B cell (primary cell): ENCODE results near the gene RASL10A. TPM values are rescaled to one million over a fixed set of nuclear protein-coding genes. Genes with fewer than 3 reads are reported as not detected.

Experiments used
- ATAC-seq: fragments of 200-7000 bp; cut with Tn5 transposase; one replicate; pipeline ENCODE4 v1.10.0; 2021; ENCODE audit warnings: low read depth, mild to moderate bottlenecking, moderate number of reproducible peaks, moderate library complexity
- CTCF ChIA-PET: fragments of 350-600 bp; sonication (Branson Sonifier 250); formaldehyde crosslinking; loops from one replicate; lab custom pipeline; 2021; ENCODE audit warnings: antibody characterized with exemption, inconsistent platforms; lab: Charles Lee
- POLR2A ChIA-PET: fragments of 350-600 bp; sonication (Branson Sonifier 250); formaldehyde crosslinking; loops from one replicate; lab custom pipeline; 2021; ENCODE audit warnings: antibody characterized with exemption; lab: Charles Lee
- DNase-seq: peaks from one replicate; pipeline ENCODE4 v3.0.0; 2013
- H2AFZ ChIP-seq: 2 replicates; pipeline ENCODE4 v1.6.1; 2012; ENCODE audit warnings: mild to moderate bottlenecking, low read depth, low read length; ENCODE audit not compliant: insufficient read depth, poor library complexity, severe bottlenecking
- H3K27ac ChIP-seq, 2 donors: 1 replicate in 1 of 2; 2 replicates in 1 of 2; pipeline ENCODE4 v1.5.1; 2012 to 2013; ENCODE audit warnings: low read length in 2 of 2, mild to moderate bottlenecking in 2 of 2, moderate library complexity in 1 of 2
- H3K27me3 ChIP-seq, 4 experiments: fragments of 200-600 bp in 1 of 4; sonication (generic) in 1 of 4; replicated peaks in 1 of 4; 1 replicate in 2 of 4; 2 replicates in 2 of 4; pipeline versions ENCODE4 v1.6.1 to v1.7.0; 2013 to 2016; ENCODE audit warnings: low read length in 3 of 4, mild to moderate bottlenecking in 2 of 4, mixed read lengths in 1 of 4, moderate library complexity in 1 of 4; ENCODE audit not compliant: insufficient read depth in 4 of 4, control insufficient read depth in 3 of 4; ENCODE audit errors: control extremely low read depth in 1 of 4
- H3K36me3 ChIP-seq, 2 experiments: replicated peaks in 1 of 2; 1 replicate in 1 of 2; 2 replicates in 1 of 2; pipeline versions ENCODE4 v1.6.1 to v1.7.1; 2013; ENCODE audit warnings: low read length in 1 of 2; ENCODE audit not compliant: insufficient read depth in 2 of 2, control insufficient read depth in 1 of 2; ENCODE audit errors: control extremely low read depth in 1 of 2, extremely low read depth in 1 of 2
- H3K4me1 ChIP-seq, 2 donors: fragments of 200-600 bp in 1 of 2; sonication (generic) in 1 of 2; 1 replicate in 1 of 2; 2 replicates in 1 of 2; pipeline versions ENCODE4 v1.5.1 to v1.6.1; 2013 to 2017; ENCODE audit warnings: low read length in 2 of 2; ENCODE audit not compliant: control insufficient read depth in 2 of 2, insufficient read depth in 2 of 2
- H3K4me2 ChIP-seq: replicated peaks from 2 replicates; pipeline ENCODE3; 2012; ENCODE audit warnings: mild to moderate bottlenecking, low read depth, low read length; ENCODE audit not compliant: poor library complexity, severe bottlenecking
- H3K4me3 ChIP-seq, 5 experiments: fragments of 200-600 bp in 1 of 5; sonication (generic) in 1 of 5; 1 replicate in 3 of 5; 2 replicates in 2 of 5; pipeline versions ENCODE4 v1.5.1 to v1.7.0; 2011 to 2016; ENCODE audit warnings: low read length in 4 of 5, mild to moderate bottlenecking in 4 of 5, low read depth in 2 of 5, control low read depth in 1 of 5, moderate library complexity in 1 of 5; ENCODE audit not compliant: insufficient read depth in 1 of 5; ENCODE audit errors: control extremely low read depth in 1 of 5, extremely low read depth in 1 of 5
- H3K79me2 ChIP-seq: fragments of 200-600 bp; sonication (generic); one replicate; pipeline ENCODE4 v1.6.0; 2016; ENCODE audit warnings: low read length; ENCODE audit not compliant: control insufficient read depth, insufficient read depth
- H3K9ac ChIP-seq: fragments of 200-600 bp; sonication (generic); 2 replicates; pipeline ENCODE4 v1.6.1; 2017; ENCODE audit warnings: mild to moderate bottlenecking, low read length, moderate library complexity
- H3K9me3 ChIP-seq, 3 donors: one replicate each; pipeline versions ENCODE4 v1.6.1 to v1.7.1; 2013; ENCODE audit warnings: low read length in 2 of 3; ENCODE audit not compliant: control insufficient read depth in 2 of 3, insufficient read depth in 1 of 3; ENCODE audit errors: control extremely low read depth in 1 of 3
- H4K20me1 ChIP-seq: 2 replicates; pipeline ENCODE4 v1.6.0; 2012; ENCODE audit warnings: mild to moderate bottlenecking, low read length; ENCODE audit not compliant: insufficient read depth, control insufficient read depth, poor library complexity, severe bottlenecking
- H3K27ac Mint-ChIP-seq: one replicate; pipeline ENCODE4 v1.8.0; 2021; ENCODE audit warnings: mixed read lengths
- H3K27me3 Mint-ChIP-seq: one replicate; pipeline ENCODE4 v1.8.0; 2021; ENCODE audit warnings: mixed read lengths
- H3K4me1 Mint-ChIP-seq: one replicate; pipeline ENCODE4 v1.8.0; 2021; ENCODE audit warnings: mixed read lengths
- H3K4me3 Mint-ChIP-seq: one replicate; pipeline ENCODE4 v1.8.0; 2021; ENCODE audit warnings: mixed read lengths
- H3K9me3 Mint-ChIP-seq: one replicate; pipeline ENCODE4 v1.8.0; 2022; ENCODE audit warnings: mixed read lengths; ENCODE audit not compliant: insufficient read depth
- CTCF ChIP-seq: fragments of 200-600 bp; IDR thresholded peaks from one replicate; pipeline ENCODE4 v1.8.0; 2022; ENCODE audit warnings: antibody characterized with exemption, mild to moderate bottlenecking
- EZH2 ChIP-seq: IDR thresholded peaks from 2 replicates; pipeline ENCODE4 v1.6.1; 2012; ENCODE audit warnings: borderline replicate concordance, low read depth, mild to moderate bottlenecking, moderate library complexity, low read length; ENCODE audit not compliant: insufficient read depth, poor library complexity, severe bottlenecking
- WGBS: methylation state at CpG from one replicate; pipeline ENCODE4 v1.1.5; 2013; ENCODE audit warnings: missing lambda C conversion rate; ENCODE audit not compliant: insufficient coverage; 5-methylcytosine and 5-hydroxymethylcytosine counted together
- intact Hi-C: fragments of 100-400 bp; cut with micrococcal nuclease; formaldehyde crosslinking; loops from one replicate; pipeline ENCODE4 v1.10.0; 2022
- polyA plus RNA-seq: library from polyadenylated mRNA; depleted of rRNA; stranded (reverse); fragments of >200 nt; gene quantifications from 2 replicates; pipeline ENCODE4 v1.2.3, GENCODE V29; 2012
- total RNA-seq, 2 donors: library from RNA; stranded (reverse); fragments of 120-200 nt in 1 of 2; gene quantifications; 1 replicate in 1 of 2; 2 replicates in 1 of 2; pipeline versions ENCODE4 v1.2.3 to v1.2.4, GENCODE V29; 2013 to 2022

RASL10A gene
- total and polyA plus RNA-seq, 2 donors (not counting 1 experiment from before 2014, with no cell fraction given): 2.8 to 4.7 TPM

GRCh38 chr22:29338398-29338797, 22.9 kb upstream of the RASL10A start:
- Histone ChIP-seq H3K36me3 (peaks cover 2 to 93% of the 10 kb centered on the region in 2 experiments), H3K27me3 (no peaks in the 10 kb centered on the region), H3K4me3 (no peak overlapping the region), H3K27ac (no peak overlapping the region), H3K79me2 (peaks cover 19% of the 10 kb centered on the region), H4K20me1 (peaks cover 81% of the 10 kb centered on the region), H2AFZ (no peak overlapping the region), H3K4me2 (no peak overlapping the region), H3K4me1 (no peaks in the 10 kb centered on the region), H3K9ac (no peak overlapping the region), H3K9me3 (no peaks in the 10 kb centered on the region)
- H3K4me1 Mint-ChIP-seq: no peaks in the 10 kb centered on the region
- no peak for TF ChIP-seq CTCF
- TF ChIP-seq EZH2: no peak
- 100% methylated on average over 3 of the region's 6 CpGs for WGBS
- H3K9me3 Mint-ChIP-seq: no peaks in the 10 kb centered on the region
- peak overlapping the region; percentile 13 for H3K27ac Mint-ChIP-seq
- CTCF ChIA-PET: no interaction called here
- ATAC-seq: no peak
- POLR2A ChIA-PET: no interaction called here
- no peaks in the 10 kb centered on the region for H3K27me3 Mint-ChIP-seq
- DNase-seq: no peak
- no peak overlapping the region for H3K4me3 Mint-ChIP-seq
- intact Hi-C loops: no loop called here

GRCh38 chr22:29337631-29338284, 22.3 kb upstream of the RASL10A start:
- WGBS: 93% methylated on average over 11 of the region's 12 CpGs
- Histone ChIP-seq H3K9me3 (no peaks in the 10 kb centered on the region), H3K79me2 (peaks cover 19% of the 10 kb centered on the region), H3K27ac (no peak overlapping the region), H3K4me3 (no peak overlapping the region), H3K4me1 (no peaks in the 10 kb centered on the region), H3K9ac (no peak overlapping the region), H3K36me3 (peaks cover 2 to 93% of the 10 kb centered on the region in 2 experiments), H3K27me3 (no peaks in the 10 kb centered on the region), H2AFZ (no peak overlapping the region), H4K20me1 (peaks cover 80% of the 10 kb centered on the region), H3K4me2 (no peak overlapping the region)
- no peak for DNase-seq
- no peak overlapping the region for H3K4me3 Mint-ChIP-seq
- intact Hi-C loops: no loop called here
- POLR2A ChIA-PET: no interaction called here
- TF ChIP-seq EZH2 (no peak), CTCF (no peak)
- CTCF ChIA-PET: interaction anchor here (0.8 to 1.0 kb wide), 2 partner anchors 16 to 27 kb away, joined by 3 read pairs; no protein-coding TSS in a partner anchor
- H3K9me3 Mint-ChIP-seq: no peaks in the 10 kb centered on the region
- H3K27ac Mint-ChIP-seq: peak overlapping the region; percentile 13
- no peaks in the 10 kb centered on the region for H3K4me1 Mint-ChIP-seq
- H3K27me3 Mint-ChIP-seq: no peaks in the 10 kb centered on the region
- no peak for ATAC-seq
